ENCODE results near the gene LCTL.

LCTL gene

GRCh38 chr15:66598095-66598815 is 32.5 kb upstream of the LCTL start:
- no peak overlapping the region for H3K4me3 ChIP-seq (ENCODE audit: low read depth, low read length)
- TF ChIP-seq CTCF (IDR thresholded peaks at IDR 0.05; ENCODE audit: low read depth, low read length, missing control alignments) = no peak
- no peak for DNase-seq (ENCODE audit: low read depth)
- in situ Hi-C loops (cut with HindIII; ENCODE audit: low sequenced_read_pairs) = loop anchor here (5.0 kb wide), 1 partner anchor 104 kb away; the partner anchor contains the start of gene SMAD6

GRCh38 chr15:66595931-66596545 is 30.2 kb upstream of the LCTL start:
- H3K4me3 ChIP-seq (ENCODE audit: low read depth, low read length) = no peak overlapping the region
- no peak for TF ChIP-seq CTCF (IDR thresholded peaks at IDR 0.05; ENCODE audit: low read depth, low read length, missing control alignments)
- in situ Hi-C loops (cut with HindIII; ENCODE audit: low sequenced_read_pairs) = loop anchor here (5.0 kb wide), 1 partner anchor 106 kb away; the partner anchor contains the start of gene SMAD6
- DNase-seq (ENCODE audit: low read depth) = no peak

DNA sequence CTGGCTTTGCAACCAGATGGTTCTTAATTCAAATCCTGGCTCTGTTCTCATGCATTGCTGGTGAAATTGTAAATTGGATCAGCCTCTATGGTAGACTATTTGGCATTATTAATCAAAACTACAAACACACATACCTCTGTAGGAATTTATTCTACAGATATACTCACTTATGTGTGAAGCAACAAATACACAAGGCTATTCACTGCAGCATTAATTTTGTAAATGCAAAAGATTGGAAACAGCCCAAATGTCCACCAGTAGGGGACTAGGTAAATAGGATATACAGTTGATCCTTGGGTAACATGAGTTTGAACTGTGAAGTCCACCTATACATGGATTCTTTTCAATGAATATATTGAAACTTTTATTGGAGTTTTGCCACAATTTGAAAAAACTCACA is 29.5 kb upstream of the LCTL start:
- DNase-seq (ENCODE audit: low read depth) = no peak
- in situ Hi-C loops (cut with HindIII; ENCODE audit: low sequenced_read_pairs) = loop anchor here (5.0 kb wide), 1 partner anchor 107 kb away; the partner anchor contains the start of gene SMAD6
- no peak overlapping the region for H3K4me3 ChIP-seq (ENCODE audit: low read depth, low read length)
- no peak for TF ChIP-seq CTCF (IDR thresholded peaks at IDR 0.05; ENCODE audit: low read depth, low read length, missing control alignments)

- no peak for DNase-seq (ENCODE audit: low read depth)
- H3K4me3 ChIP-seq (ENCODE audit: low read depth, low read length) = no peak overlapping the region
- in situ Hi-C loops (cut with HindIII; ENCODE audit: low sequenced_read_pairs) = loop anchor here (5.0 kb wide), 1 partner anchor 107 kb away; the partner anchor contains the start of gene SMAD6
- no peak for TF ChIP-seq CTCF (IDR thresholded peaks at IDR 0.05; ENCODE audit: low read depth, low read length, missing control alignments)
These were observed 29.0 kb upstream of the LCTL start for GRCh38 chr15:66594836-66595235.

DNA sequence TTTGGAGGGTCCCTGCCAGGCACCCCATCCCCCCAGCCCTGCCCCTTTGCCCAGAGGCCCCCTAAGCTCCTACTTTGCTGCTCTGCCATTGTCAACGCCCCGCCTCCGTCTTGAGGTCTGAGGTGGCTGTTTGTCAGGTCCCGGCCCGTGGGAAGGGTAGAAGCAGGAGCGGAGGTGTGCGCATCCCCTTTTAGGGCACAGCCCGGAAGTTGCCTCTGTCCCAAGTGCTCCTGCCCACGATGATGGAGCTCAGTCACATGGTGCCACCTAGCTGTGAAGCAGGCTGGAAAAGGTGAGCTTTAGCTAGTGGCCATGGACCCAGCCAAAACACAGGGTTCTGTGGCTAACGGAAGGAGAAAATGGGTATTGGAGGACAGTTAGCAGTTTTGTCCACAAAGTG is 28.5 kb upstream of the LCTL start:
- TF ChIP-seq CTCF (IDR thresholded peaks at IDR 0.05; ENCODE audit: low read depth, low read length, missing control alignments) = no peak
- DNase-seq (ENCODE audit: low read depth) = no peak
- H3K4me3 ChIP-seq (ENCODE audit: low read depth, low read length) = no peak overlapping the region
- in situ Hi-C loops (cut with HindIII; ENCODE audit: low sequenced_read_pairs) = no loop called here

- in situ Hi-C loops (cut with HindIII; ENCODE audit: low sequenced_read_pairs) = no loop called here
- H3K4me3 ChIP-seq (ENCODE audit: low read depth, low read length) = no peak overlapping the region
- DNase-seq (ENCODE audit: low read depth) = no peak
- no peak for TF ChIP-seq CTCF (IDR thresholded peaks at IDR 0.05; ENCODE audit: low read depth, low read length, missing control alignments)
These were observed 27.5 kb upstream of the LCTL start for GRCh38 chr15:66593219-66593780.

Data from astrocyte of the cerebellum (primary cell).